Measurements from ENCODE around the gene SLC35G4.

Gene SLC35G4

GRCh38 chr18:11657554-11657953, 48.2 kb downstream of the SLC35G4 start:
- peaks cover 19% of the 10 kb centered on the region for H3K27me3 ChIP-seq (ENCODE audit: insufficient read depth, low read depth, severe bottlenecking)
- H3K27ac ChIP-seq, result no peak overlapping the region
- no peak for DNase-seq
- no peak overlapping the region for H3K4me3 ChIP-seq (ENCODE audit: low read depth, low read length)
- TF ChIP-seq CTCF (IDR thresholded peaks at IDR 0.05; ENCODE audit: low read depth, low read length), result no peak
- no peaks in the 10 kb centered on the region for H3K36me3 ChIP-seq
- H3K9me3 ChIP-seq (ENCODE audit: severe bottlenecking), result no peaks in the 10 kb centered on the region

GRCh38 chr18:11658019-11658418, 48.6 kb downstream of the SLC35G4 start:
- peaks cover 19% of the 10 kb centered on the region for H3K27me3 ChIP-seq (ENCODE audit: insufficient read depth, low read depth, severe bottlenecking)
- no peak overlapping the region for H3K4me3 ChIP-seq (ENCODE audit: low read depth, low read length)
- H3K9me3 ChIP-seq (ENCODE audit: severe bottlenecking), result no peaks in the 10 kb centered on the region
- no peak for TF ChIP-seq CTCF (IDR thresholded peaks at IDR 0.05; ENCODE audit: low read depth, low read length)
- no peak overlapping the region for H3K27ac ChIP-seq
- H3K36me3 ChIP-seq, result no peaks in the 10 kb centered on the region
- DNase-seq, result no peak

- peaks cover 11% of the 10 kb centered on the region for H3K27me3 ChIP-seq (ENCODE audit: insufficient read depth, low read depth, severe bottlenecking)
These were observed 49.6 kb downstream of the SLC35G4 start for GRCh38 chr18:11658989-11659388.

More at GRCh38 chr18:11658989-11659388, 49.6 kb downstream of the SLC35G4 start:
- no peak overlapping the region for H3K27ac ChIP-seq
- no peaks in the 10 kb centered on the region for H3K9me3 ChIP-seq (ENCODE audit: severe bottlenecking)
- H3K4me3 ChIP-seq (ENCODE audit: low read depth, low read length), result no peak overlapping the region
- no peaks in the 10 kb centered on the region for H3K36me3 ChIP-seq
- no peak for DNase-seq
- no peak for TF ChIP-seq CTCF (IDR thresholded peaks at IDR 0.05; ENCODE audit: low read depth, low read length)

Measured in WERI-Rb-1 (cell line).